CD14-positive monocyte (primary cell): Measurements from ENCODE around the gene DCAF17. TPM values are rescaled to one million over a fixed set of nuclear protein-coding genes. Genes with fewer than 3 reads are reported as not detected.
A peak's percentile ranks its signal among the peaks of the same experiment; 100 is the strongest.

ENCODE experiments used
- DNase-seq, 3 donors: peaks; one replicate each; pipeline ENCODE4 v3.0.0-alpha.2; 2011 to 2022
- H2AFZ ChIP-seq: 2 replicates; pipeline ENCODE4 v1.6.0; 2012; ENCODE audit warnings: mild to moderate bottlenecking, low read depth, low read length, inconsistent platforms; ENCODE audit not compliant: insufficient read depth, poor library complexity, severe bottlenecking
- H3K27ac ChIP-seq, 2 donors: 1 replicate in 1 of 2; 2 replicates in 1 of 2; pipeline ENCODE4 v1.5.1; 2012 to 2013; ENCODE audit warnings: low read length in 2 of 2, control low read depth in 1 of 2, inconsistent platforms in 1 of 2, low read depth in 1 of 2, mild to moderate bottlenecking in 1 of 2
- H3K27me3 ChIP-seq, 2 donors: one replicate each; pipeline versions ENCODE4 v1.6.0 to v1.6.1; 2011 to 2013; ENCODE audit warnings: low read length in 2 of 2; ENCODE audit not compliant: control insufficient read depth in 2 of 2, insufficient read depth in 2 of 2
- H3K36me3 ChIP-seq, 2 donors: replicated peaks in 1 of 2; 1 replicate in 1 of 2; 2 replicates in 1 of 2; pipeline versions ENCODE4 v1.5.1 to v1.6.1; 2012 to 2013; ENCODE audit warnings: low read length in 2 of 2, control low read depth in 1 of 2, inconsistent platforms in 1 of 2, mild to moderate bottlenecking in 1 of 2; ENCODE audit not compliant: insufficient read depth in 2 of 2, control insufficient read depth in 1 of 2
- H3K4me1 ChIP-seq, 2 donors: 1 replicate in 1 of 2; 2 replicates in 1 of 2; pipeline versions ENCODE4 v1.5.1 to v1.6.1; 2012 to 2013; ENCODE audit warnings: low read length in 2 of 2, control low read depth in 1 of 2, inconsistent platforms in 1 of 2, mild to moderate bottlenecking in 1 of 2, moderate library complexity in 1 of 2; ENCODE audit not compliant: insufficient read depth in 2 of 2, control insufficient read depth in 1 of 2
- H3K4me2 ChIP-seq: replicated peaks from 2 replicates; pipeline ENCODE3; 2012; ENCODE audit warnings: low read length, moderate library complexity, mild to moderate bottlenecking; ENCODE audit not compliant: poor library complexity, severe bottlenecking; ENCODE audit errors: extremely low read depth
- H3K4me3 ChIP-seq, 3 experiments: fragments of 200-600 bp in 1 of 3; sonication (generic) in 1 of 3; replicated peaks in 1 of 3; 1 replicate in 2 of 3; 2 replicates in 1 of 3; pipeline ENCODE4 v1.5.1; 2011 to 2013; ENCODE audit warnings: low read length in 3 of 3, mild to moderate bottlenecking in 3 of 3, control low read depth in 2 of 3, low read depth in 2 of 3, inconsistent platforms in 1 of 3, moderate library complexity in 1 of 3
- H3K79me2 ChIP-seq: 2 replicates; pipeline ENCODE4 v1.6.0; 2012; ENCODE audit warnings: mild to moderate bottlenecking, control low read depth, inconsistent platforms, low read length, moderate library complexity; ENCODE audit not compliant: insufficient read depth
- H3K9ac ChIP-seq: 2 replicates; pipeline ENCODE4 v1.6.0; 2017; ENCODE audit warnings: low read length, mild to moderate bottlenecking; ENCODE audit not compliant: insufficient read depth, poor library complexity, severe bottlenecking
- H3K9me3 ChIP-seq, 2 donors: replicated peaks in 1 of 2; 1 replicate in 1 of 2; 2 replicates in 1 of 2; pipeline versions ENCODE4 v1.5.1 to v1.6.1; 2012 to 2013; ENCODE audit warnings: low read length in 2 of 2, control low read depth in 1 of 2; ENCODE audit not compliant: control insufficient read depth in 1 of 2, insufficient read depth in 1 of 2
- H4K20me1 ChIP-seq: 2 replicates; pipeline ENCODE4 v1.6.0; 2012; ENCODE audit warnings: mild to moderate bottlenecking, low read length, control low read depth, moderate library complexity; ENCODE audit not compliant: insufficient read depth
- H3K27ac Mint-ChIP-seq, 7 donors: one replicate each; pipeline ENCODE4 v1.8.0; 2020; ENCODE audit warnings: mild to moderate bottlenecking in 7 of 7, mixed read lengths in 7 of 7, moderate library complexity in 6 of 7, inconsistent platforms in 2 of 7
- H3K27me3 Mint-ChIP-seq, 3 donors: one replicate each; pipeline ENCODE4 v1.8.0; 2021 to 2022; ENCODE audit warnings: low read depth in 3 of 3, mild to moderate bottlenecking in 3 of 3, mixed read lengths in 3 of 3, moderate library complexity in 3 of 3, inconsistent platforms in 1 of 3
- H3K36me3 Mint-ChIP-seq, 2 donors: one replicate each; pipeline ENCODE4 v1.8.0; 2020; ENCODE audit warnings: mixed read lengths in 2 of 2, inconsistent platforms in 1 of 2, mild to moderate bottlenecking in 1 of 2
- H3K4me1 Mint-ChIP-seq: one replicate; pipeline ENCODE4 v1.8.0; 2020; ENCODE audit warnings: mild to moderate bottlenecking, mixed read lengths
- H3K4me3 Mint-ChIP-seq, 2 donors: one replicate each; pipeline ENCODE4 v1.8.0; 2020; ENCODE audit warnings: mild to moderate bottlenecking in 2 of 2, mixed read lengths in 2 of 2, moderate library complexity in 1 of 2
- H3K9me3 Mint-ChIP-seq, 7 donors: one replicate each; pipeline ENCODE4 v1.8.0; 2020 to 2022; ENCODE audit warnings: mixed read lengths in 7 of 7, mild to moderate bottlenecking in 6 of 7, moderate library complexity in 6 of 7, inconsistent platforms in 2 of 7
- WGBS: methylation state at CpG from one replicate; pipeline ENCODE4 v1.1.5; 2013; ENCODE audit warnings: missing lambda C conversion rate; ENCODE audit not compliant: insufficient coverage; 5-methylcytosine and 5-hydroxymethylcytosine counted together
- intact Hi-C, 2 donors: fragments of 100-400 bp; cut with micrococcal nuclease; formaldehyde crosslinking; loops; one replicate each; pipeline versions ENCODE4 v1.15.0 to v1.15.1; 2023
- polyA plus RNA-seq, 3 donors: library from polyadenylated mRNA; depleted of rRNA in 1 of 3; unstranded in 2 of 3; stranded (reverse) in 1 of 3; fragments of 300-500 nt in 2 of 3; fragments of >200 nt in 1 of 3; fragmentation: Illumina TruSeq in 2 of 3; gene quantifications; 1 replicate in 2 of 3; 2 replicates in 1 of 3; pipeline ENCODE4 v1.2.3, GENCODE V29; 2012 to 2021
- TF ChIP-seq, protein P1 (sequence below): fragments of 200-600 bp; IDR thresholded peaks from one replicate; pipeline ENCODE4 v1.8.0; 2022; ENCODE audit warnings: antibody characterized with exemption, mild to moderate bottlenecking

Gene DCAF17
- polyA plus RNA-seq, 3 donors: 4.1 to 7.2 (median 7.0) TPM

DNA sequence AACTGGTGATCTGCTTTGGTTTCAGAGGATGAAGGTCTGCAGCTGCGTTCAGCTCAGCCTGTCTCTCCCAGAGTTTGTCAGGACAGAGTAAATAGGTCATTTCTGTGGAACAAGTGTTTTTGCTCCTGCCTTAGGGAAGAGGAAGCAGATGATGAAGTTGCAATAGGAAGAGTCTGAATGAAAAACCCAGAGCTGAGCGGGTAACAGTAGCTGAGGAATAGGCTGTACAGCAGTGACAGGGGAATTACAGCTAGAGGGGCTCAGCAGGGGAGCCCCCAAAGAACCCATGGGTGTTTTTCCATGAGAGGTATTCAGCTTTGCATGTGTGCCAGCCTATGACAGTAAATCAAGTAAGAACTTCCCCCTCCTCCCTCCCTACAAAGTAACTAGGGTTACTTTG lies 78.0 kb downstream of the DCAF17 start:
- H3K36me3 ChIP-seq: no peaks in the 10 kb centered on the region
- H3K4me2 ChIP-seq: no peak overlapping the region
- no peaks in the 10 kb centered on the region for H3K9me3 ChIP-seq
- H3K4me3 ChIP-seq: no peak overlapping the region
- H3K4me3 Mint-ChIP-seq: no peak overlapping the region
- no peak overlapping the region for H3K9ac ChIP-seq
- H3K4me1 ChIP-seq: peaks cover 21 to 27% of the 10 kb centered on the region in 2 donors
- peaks cover 0 to 2% (median 0%) of the 10 kb centered on the region in 3 donors for H3K27me3 Mint-ChIP-seq
- TF ChIP-seq, protein P1, sequence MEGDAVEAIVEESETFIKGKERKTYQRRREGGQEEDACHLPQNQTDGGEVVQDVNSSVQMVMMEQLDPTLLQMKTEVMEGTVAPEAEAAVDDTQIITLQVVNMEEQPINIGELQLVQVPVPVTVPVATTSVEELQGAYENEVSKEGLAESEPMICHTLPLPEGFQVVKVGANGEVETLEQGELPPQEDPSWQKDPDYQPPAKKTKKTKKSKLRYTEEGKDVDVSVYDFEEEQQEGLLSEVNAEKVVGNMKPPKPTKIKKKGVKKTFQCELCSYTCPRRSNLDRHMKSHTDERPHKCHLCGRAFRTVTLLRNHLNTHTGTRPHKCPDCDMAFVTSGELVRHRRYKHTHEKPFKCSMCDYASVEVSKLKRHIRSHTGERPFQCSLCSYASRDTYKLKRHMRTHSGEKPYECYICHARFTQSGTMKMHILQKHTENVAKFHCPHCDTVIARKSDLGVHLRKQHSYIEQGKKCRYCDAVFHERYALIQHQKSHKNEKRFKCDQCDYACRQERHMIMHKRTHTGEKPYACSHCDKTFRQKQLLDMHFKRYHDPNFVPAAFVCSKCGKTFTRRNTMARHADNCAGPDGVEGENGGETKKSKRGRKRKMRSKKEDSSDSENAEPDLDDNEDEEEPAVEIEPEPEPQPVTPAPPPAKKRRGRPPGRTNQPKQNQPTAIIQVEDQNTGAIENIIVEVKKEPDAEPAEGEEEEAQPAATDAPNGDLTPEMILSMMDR: no peak
- no peaks in the 10 kb centered on the region for H3K79me2 ChIP-seq
- peak overlapping the region; percentile 49 for H2AFZ ChIP-seq
- H3K9me3 Mint-ChIP-seq: peaks cover 0 to 2% (median 0%) of the 10 kb centered on the region in 7 donors
- peak overlapping the region in 1 of 2 donors; percentile 12 for H3K27ac ChIP-seq
- WGBS: 0% methylated on average over 2 of the region's 2 CpGs
- H3K4me1 Mint-ChIP-seq: peaks cover 27% of the 10 kb centered on the region
- no peaks in the 10 kb centered on the region for H4K20me1 ChIP-seq
- peak overlapping the region in 1 of 7 donors; percentile 75 for H3K27ac Mint-ChIP-seq
- H3K27me3 ChIP-seq: no peaks in the 10 kb centered on the region
- intact Hi-C loops: no loop called here
- no peaks in the 10 kb centered on the region for H3K36me3 Mint-ChIP-seq
- peak in 1 of 3 donors; percentile 4 for DNase-seq

DNA sequence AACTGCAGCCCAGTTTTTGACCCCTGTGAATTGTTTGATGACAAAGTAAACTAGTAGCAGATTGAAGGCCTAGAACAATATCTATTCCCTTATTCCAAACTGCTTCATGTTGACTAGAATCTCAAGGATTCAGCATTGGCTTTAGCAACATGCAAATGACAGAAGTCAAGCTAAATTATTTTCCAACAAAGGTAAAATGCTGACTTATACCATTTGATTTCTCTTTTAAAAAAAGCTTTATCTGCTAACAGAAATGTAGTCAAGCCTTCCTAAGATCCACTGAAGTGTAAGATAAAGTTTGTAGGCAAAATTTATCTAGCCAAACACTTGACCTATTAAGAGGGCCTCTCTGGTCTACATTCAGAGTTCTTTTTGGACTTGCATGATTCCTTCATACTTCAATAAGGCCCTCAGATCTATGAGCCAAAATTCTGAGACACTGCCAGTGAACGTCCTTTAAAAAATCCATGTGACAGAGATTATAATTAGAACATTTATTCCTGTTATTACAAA lies 78.7 kb downstream of the DCAF17 start:
- H2AFZ ChIP-seq: no peak overlapping the region
- no peaks in the 10 kb centered on the region for H3K79me2 ChIP-seq
- peaks cover 21 to 27% of the 10 kb centered on the region in 2 donors for H3K4me1 ChIP-seq
- Mint-ChIP-seq H3K9me3 (peaks cover 0 to 7% (median 0%) of the 10 kb centered on the region in 7 donors), H3K36me3 (no peaks in the 10 kb centered on the region), H3K4me1 (peaks cover 27% of the 10 kb centered on the region), H3K27me3 (peaks cover 0 to 2% (median 0%) of the 10 kb centered on the region in 3 donors), H3K4me3 (no peak overlapping the region), H3K27ac (no peak overlapping the region)
- no peak overlapping the region for H3K9ac ChIP-seq
- no peaks in the 10 kb centered on the region for H3K27me3 ChIP-seq
- no peaks in the 10 kb centered on the region for H3K36me3 ChIP-seq
- H3K9me3 ChIP-seq: no peaks in the 10 kb centered on the region
- H3K27ac ChIP-seq: no peak overlapping the region
- no peak overlapping the region for H3K4me3 ChIP-seq
- no peak overlapping the region for H3K4me2 ChIP-seq
- H4K20me1 ChIP-seq: no peaks in the 10 kb centered on the region
- no peak for DNase-seq
- TF ChIP-seq, protein P1: no peak
- intact Hi-C loops: no loop called here
- WGBS: no CpG with 5 or more reads among the region's 1 CpG
